ENCODE measurements around the gene TIMM10B. TPM values are rescaled to one million over a fixed set of nuclear protein-coding genes. Genes with fewer than 3 reads are reported as not detected.
"Not testable (repeated sequence)": the region's sequence is repeated elsewhere in the genome, so short reads cannot be mapped to it uniquely, and the experiment has no call there.

The TIMM10B gene
- total RNA-seq, 1 donor from 2014 or later = 45.0 TPM

- no peak overlapping the region for H3K4me3 ChIP-seq
- no peaks in the 10 kb centered on the region for H3K27me3 ChIP-seq
- peaks cover 27% of the 10 kb centered on the region for H3K36me3 ChIP-seq
- no peak for DNase-seq
- H3K9me3 ChIP-seq = no peaks in the 10 kb centered on the region
- no peak overlapping the region for H3K27ac ChIP-seq
- TF ChIP-seq CTCF (IDR thresholded peaks at IDR 0.05) = no peak
- intact Hi-C loops (cut with DNase I) = no loop called here
- H3K4me1 ChIP-seq = no peaks in the 10 kb centered on the region
- no peak for ATAC-seq
Measured at GRCh38 chr11:6516865-6517264, 35.6 kb downstream of the TIMM10B start.

GRCh38 chr11:6520265-6520664 lies 39.0 kb downstream of the TIMM10B start:
- ATAC-seq (no peak), DNase-seq (no peak)
- TF ChIP-seq CTCF (IDR thresholded peaks at IDR 0.05) = no peak

GRCh38 chr11:6521946-6522345 lies 40.6 kb downstream of the TIMM10B start:
- H3K27ac ChIP-seq; H3K4me1 ChIP-seq; intact Hi-C loops (cut with DNase I); H3K9me3 ChIP-seq; H3K27me3 ChIP-seq; ATAC-seq; H3K4me3 ChIP-seq; DNase-seq: not testable (repeated sequence)
- H3K36me3 ChIP-seq = peaks cover 23% of the 10 kb centered on the region

More at GRCh38 chr11:6520265-6520664, 39.0 kb downstream of the TIMM10B start:
- H3K4me3 ChIP-seq = no peak overlapping the region
- H3K4me1 ChIP-seq = no peaks in the 10 kb centered on the region
- no peak overlapping the region for H3K27ac ChIP-seq
- intact Hi-C loops (cut with DNase I) = no loop called here
- no peaks in the 10 kb centered on the region for H3K9me3 ChIP-seq
- H3K27me3 ChIP-seq = no peaks in the 10 kb centered on the region
- peaks cover 23% of the 10 kb centered on the region for H3K36me3 ChIP-seq

- Histone ChIP-seq H3K27ac (no peak overlapping the region), H3K27me3 (no peaks in the 10 kb centered on the region), H3K9me3 (no peaks in the 10 kb centered on the region), H3K4me3 (no peak overlapping the region), H3K36me3 (peaks cover 20% of the 10 kb centered on the region), H3K4me1 (no peaks in the 10 kb centered on the region)
- intact Hi-C loops (cut with DNase I) = no loop called here
- no peak for DNase-seq
- no peak for ATAC-seq
- no peak for TF ChIP-seq CTCF (IDR thresholded peaks at IDR 0.05)
Measured at GRCh38 chr11:6523253-6523652, 42.0 kb downstream of the TIMM10B start.

GRCh38 chr11:6526411-6527135 lies 45.3 kb downstream of the TIMM10B start:
- DNase-seq = no peak
- no peak overlapping the region for H3K27ac ChIP-seq
- no peaks in the 10 kb centered on the region for H3K4me1 ChIP-seq
- no peak overlapping the region for H3K4me3 ChIP-seq
- TF ChIP-seq CTCF (IDR thresholded peaks at IDR 0.05) = no peak
- H3K27me3 ChIP-seq = no peaks in the 10 kb centered on the region
- H3K9me3 ChIP-seq = no peaks in the 10 kb centered on the region
- ATAC-seq = no peak
- H3K36me3 ChIP-seq = peaks cover 7% of the 10 kb centered on the region
- intact Hi-C loops (cut with DNase I) = no loop called here

- ATAC-seq (no peak), DNase-seq (no peak)
- no peaks in the 10 kb centered on the region for H3K9me3 ChIP-seq
- H3K4me3 ChIP-seq = no peak overlapping the region
- intact Hi-C loops (cut with DNase I) = no loop called here
- H3K4me1 ChIP-seq = no peaks in the 10 kb centered on the region
- no peaks in the 10 kb centered on the region for H3K27me3 ChIP-seq
- H3K36me3 ChIP-seq = peaks cover 7% of the 10 kb centered on the region
- no peak overlapping the region for H3K27ac ChIP-seq
- TF ChIP-seq CTCF (IDR thresholded peaks at IDR 0.05) = no peak
Measured at GRCh38 chr11:6529266-6529665, 48.0 kb downstream of the TIMM10B start.
